Stimulated activated CD4-positive, alpha-beta T cell treated with anti-CD3 and anti-CD28 coated beads, Interleukin-1b, Interleukin-23, amount 100 ng/mL, for 24 hours (primary cell): ENCODE results near the gene CDC14B.
"Not testable (repeated sequence)": the region's sequence is repeated elsewhere in the genome, so short reads cannot be mapped to it uniquely, and the experiment has no call there.

Experiments used
- DNase-seq, 4 experiments: peaks; one replicate each; pipeline ENCODE4 v3.0.0-alpha.2; 2020; ENCODE audit warnings: low read depth in 4 of 4, low spot score in 1 of 4

Gene CDC14B

GRCh38 chr9:96503374-96503748, 116.3 kb downstream of the CDC14B start:
- DNase-seq: not testable (repeated sequence)

- no peak for DNase-seq
Measured at GRCh38 chr9:96502539-96503373, 116.9 kb downstream of the CDC14B start.

- no peak for DNase-seq
Measured at GRCh38 chr9:96501633-96502538, 117.8 kb downstream of the CDC14B start.

- DNase-seq: no peak
Measured at GRCh38 chr9:96500696-96501632, 118.7 kb downstream of the CDC14B start.

GRCh38 chr9:96499257-96499656, 120.4 kb downstream of the CDC14B start:
- DNase-seq: no peak

GRCh38 chr9:96498796-96499195, 120.8 kb downstream of the CDC14B start:
- no peak for DNase-seq

GRCh38 chr9:96497117-96497399, 122.6 kb downstream of the CDC14B start:
- no peak for DNase-seq

GRCh38 chr9:96496368-96497116, 123.1 kb downstream of the CDC14B start:
- DNase-seq: no peak

- DNase-seq: no peak
Measured at GRCh38 chr9:96495341-96495740, 124.3 kb downstream of the CDC14B start.

- DNase-seq: no peak
Measured at GRCh38 chr9:96494215-96494800, 125.3 kb downstream of the CDC14B start.

- no peak for DNase-seq
Measured at GRCh38 chr9:96493757-96494156, 125.9 kb downstream of the CDC14B start.

GRCh38 chr9:96492993-96493531, 126.6 kb downstream of the CDC14B start:
- no peak for DNase-seq

- DNase-seq: no peak
Measured at GRCh38 chr9:96491880-96492525, 127.6 kb downstream of the CDC14B start.

- peak in 1 of 4 experiments; percentile 8 for DNase-seq
Measured at GRCh38 chr9:96491079-96491879, 128.4 kb downstream of the CDC14B start.

- no peak for DNase-seq
Measured at GRCh38 chr9:96490534-96491078, 129.0 kb downstream of the CDC14B start.

- no peak for DNase-seq
Measured at GRCh38 chr9:96489482-96489979, 130.1 kb downstream of the CDC14B start.

- no peak for DNase-seq
Measured at GRCh38 chr9:96487949-96488348, 131.7 kb downstream of the CDC14B start.

- DNase-seq: no peak
Measured at GRCh38 chr9:96487029-96487396, 132.6 kb downstream of the CDC14B start.
